ENCODE data around the gene UGT1A3.
"Not testable (repeated sequence)": the region's sequence is repeated elsewhere in the genome, so short reads cannot be mapped to it uniquely, and the experiment has no call there.

Gene UGT1A3

DNA sequence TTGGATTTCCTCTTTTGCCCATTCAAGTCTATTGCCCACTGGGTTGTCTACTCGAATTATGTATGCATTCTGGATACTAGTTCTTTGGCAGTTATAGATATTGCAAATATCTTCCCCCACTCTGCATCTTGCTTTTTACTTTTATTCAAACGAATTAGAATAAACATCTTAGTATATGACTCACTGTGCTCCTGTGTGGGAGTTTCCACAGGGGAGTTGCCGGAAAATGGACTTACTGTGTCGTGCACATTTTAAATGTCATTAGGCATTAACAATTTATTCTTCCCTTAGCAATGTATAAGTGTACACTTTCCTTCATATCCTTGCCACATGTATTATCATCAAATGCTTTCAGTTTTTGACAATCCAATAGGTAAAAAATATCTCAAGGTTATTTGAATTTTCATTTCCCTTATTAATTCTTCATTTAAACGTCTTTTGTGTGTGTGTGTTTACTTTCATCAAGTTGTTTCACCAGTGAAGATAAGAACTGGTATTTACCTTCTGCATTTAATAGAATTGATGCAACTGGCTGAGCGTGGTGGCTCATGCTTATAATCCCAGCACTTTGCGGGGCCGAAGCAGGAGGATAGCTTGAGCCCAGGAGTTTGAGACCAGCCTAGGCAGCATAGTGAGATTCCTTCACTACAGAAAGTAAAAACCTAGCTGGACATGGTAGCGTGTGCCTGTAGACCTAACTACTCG lies 20.8 kb upstream of the UGT1A3 start:
- DNase-seq (ENCODE audit: low read depth) = no peak

DNA sequence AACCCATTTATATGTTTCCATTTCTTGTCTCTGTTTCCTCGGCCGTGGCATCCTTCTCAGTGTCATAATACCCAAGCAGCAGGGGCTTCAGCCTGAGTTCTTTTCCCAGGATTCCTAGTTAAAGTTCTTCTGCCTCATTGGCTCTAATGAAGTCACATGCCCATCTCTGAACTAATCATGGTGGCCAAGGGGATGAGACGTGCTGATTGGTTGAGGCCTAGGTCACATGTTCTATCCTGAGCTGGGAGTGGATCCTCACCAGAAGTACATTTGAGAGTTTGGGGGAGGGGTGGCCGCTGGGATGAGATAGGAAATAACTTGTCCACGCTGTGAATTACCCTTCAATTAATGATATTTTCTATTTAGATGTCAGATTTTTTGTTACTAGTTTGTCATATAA lies 19.9 kb upstream of the UGT1A3 start:
- no peak for DNase-seq (ENCODE audit: low read depth)

DNA sequence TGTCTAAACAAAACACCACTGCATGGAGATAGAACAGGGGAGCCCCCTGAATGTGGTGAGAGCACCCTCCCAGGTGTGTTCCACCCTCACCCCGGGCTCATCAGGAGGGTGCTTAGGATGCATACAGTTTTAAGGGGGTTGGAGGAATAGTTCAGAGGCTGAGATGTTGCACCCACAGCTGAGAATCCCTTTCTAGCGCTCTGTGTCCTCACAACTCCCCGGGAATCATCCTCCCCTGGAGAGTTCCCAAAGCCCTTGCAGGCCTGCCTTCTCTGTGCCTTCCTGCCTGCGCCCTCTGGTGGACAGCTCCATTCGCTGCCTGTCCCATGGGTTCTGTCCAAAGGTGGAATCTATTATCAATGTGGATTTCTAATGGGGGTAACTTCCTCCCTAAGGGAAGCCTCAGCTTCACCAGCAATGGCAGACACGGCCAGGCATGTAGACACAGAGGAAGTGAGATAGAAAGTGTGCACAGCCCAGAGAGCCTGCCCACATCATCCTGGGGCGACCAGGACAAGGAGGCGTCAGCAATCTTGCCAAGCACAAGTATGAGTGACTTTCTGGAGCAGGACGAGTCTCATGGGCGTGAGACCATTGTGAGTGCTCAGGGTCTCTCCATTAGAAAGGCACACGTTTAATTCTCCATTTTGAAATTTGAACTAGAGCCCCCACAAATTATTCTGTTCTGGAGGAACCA lies 17.4 kb upstream of the UGT1A3 start:
- peak; percentile 51 for DNase-seq (ENCODE audit: low read depth)

DNA sequence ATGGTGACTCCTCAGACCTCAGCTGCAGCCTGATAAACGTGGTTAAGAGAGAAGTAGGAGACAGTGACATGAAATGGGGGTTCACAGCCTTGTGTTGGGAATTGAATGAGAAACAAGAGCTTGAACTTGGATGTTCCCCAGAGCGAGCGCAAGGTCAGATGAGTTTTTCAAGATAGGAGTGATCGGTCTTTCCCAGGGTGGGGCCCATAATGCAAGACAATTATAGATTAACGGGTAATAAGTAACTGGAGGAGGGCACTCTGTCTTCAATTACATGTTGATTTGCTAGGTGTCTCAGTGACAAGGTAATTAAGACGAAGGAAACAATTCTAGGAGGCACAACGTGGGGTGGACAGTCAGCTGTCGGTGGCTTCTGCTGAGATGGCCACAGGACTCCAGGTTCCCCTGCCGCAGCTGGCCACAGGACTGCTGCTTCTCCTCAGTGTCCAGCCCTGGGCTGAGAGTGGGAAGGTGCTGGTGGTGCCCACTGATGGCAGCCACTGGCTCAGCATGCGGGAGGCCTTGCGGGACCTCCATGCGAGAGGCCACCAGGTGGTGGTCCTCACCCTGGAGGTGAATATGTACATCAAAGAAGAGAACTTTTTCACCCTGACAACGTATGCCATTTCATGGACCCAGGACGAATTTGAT lies 16.1 kb upstream of the UGT1A3 start, which contains the start of gene UGT1A5:
UGT1A5 (plus strand) TSS at position 297 of the 651 bp plus-strand sequence; CDS start at position 382, 85 bp downstream.
- no peak for DNase-seq (ENCODE audit: low read depth)

DNA sequence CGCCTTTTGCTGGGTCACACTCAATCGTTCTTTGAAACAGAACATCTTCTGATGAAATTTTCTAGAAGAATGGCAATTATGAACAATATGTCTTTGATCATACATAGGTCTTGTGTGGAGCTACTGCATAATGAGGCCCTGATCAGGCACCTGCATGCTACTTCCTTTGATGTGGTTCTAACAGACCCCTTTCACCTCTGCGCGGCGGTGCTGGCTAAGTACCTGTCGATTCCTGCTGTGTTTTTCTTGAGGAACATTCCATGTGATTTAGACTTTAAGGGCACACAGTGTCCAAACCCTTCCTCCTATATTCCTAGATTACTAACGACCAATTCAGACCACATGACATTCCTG lies 15.6 kb upstream of the UGT1A3 start:
- DNase-seq (ENCODE audit: low read depth) = no peak

DNA sequence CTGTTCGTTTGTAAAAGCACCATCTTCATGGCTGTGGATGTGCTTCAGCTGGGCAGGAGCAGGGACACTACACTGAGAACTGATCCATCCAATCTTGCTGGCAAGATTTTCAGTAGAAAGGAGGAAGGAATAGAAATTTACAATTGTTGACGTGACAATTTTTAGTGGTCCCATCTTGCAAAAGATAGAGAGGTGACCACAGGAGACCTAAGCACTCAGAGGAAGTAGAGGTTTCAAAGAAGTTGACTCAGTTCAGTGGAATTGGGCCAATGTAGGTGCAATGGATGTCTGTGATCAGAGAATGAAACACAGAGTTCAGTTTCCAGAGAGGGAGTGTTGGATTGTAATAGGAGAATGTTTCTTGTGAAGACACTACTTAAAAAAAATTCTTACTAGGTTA lies 14.7 kb upstream of the UGT1A3 start:
- no peak for DNase-seq (ENCODE audit: low read depth)

DNA sequence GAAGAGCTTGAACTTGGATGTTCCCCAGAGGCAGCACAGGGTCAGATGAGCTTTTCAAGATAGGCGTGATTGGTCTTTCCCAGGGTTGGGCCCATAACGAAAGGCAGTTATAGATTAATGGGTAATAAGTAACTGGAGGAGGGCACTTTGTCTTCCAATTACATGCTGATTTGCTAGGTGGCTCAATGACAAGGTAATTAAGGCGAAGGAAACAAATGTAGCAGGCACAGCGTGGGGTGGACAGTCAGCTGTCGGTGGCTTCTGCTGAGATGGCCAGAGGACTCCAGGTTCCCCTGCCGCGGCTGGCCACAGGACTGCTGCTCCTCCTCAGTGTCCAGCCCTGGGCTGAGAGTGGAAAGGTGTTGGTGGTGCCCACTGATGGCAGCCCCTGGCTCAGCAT lies 10.3 kb upstream of the UGT1A3 start, which contains the start of gene UGT1A4:
UGT1A4 (plus strand) TSS at position 185 of the 400 bp plus-strand sequence; CDS start at position 270, 85 bp downstream.
- DNase-seq (ENCODE audit: low read depth) = no peak

DNA sequence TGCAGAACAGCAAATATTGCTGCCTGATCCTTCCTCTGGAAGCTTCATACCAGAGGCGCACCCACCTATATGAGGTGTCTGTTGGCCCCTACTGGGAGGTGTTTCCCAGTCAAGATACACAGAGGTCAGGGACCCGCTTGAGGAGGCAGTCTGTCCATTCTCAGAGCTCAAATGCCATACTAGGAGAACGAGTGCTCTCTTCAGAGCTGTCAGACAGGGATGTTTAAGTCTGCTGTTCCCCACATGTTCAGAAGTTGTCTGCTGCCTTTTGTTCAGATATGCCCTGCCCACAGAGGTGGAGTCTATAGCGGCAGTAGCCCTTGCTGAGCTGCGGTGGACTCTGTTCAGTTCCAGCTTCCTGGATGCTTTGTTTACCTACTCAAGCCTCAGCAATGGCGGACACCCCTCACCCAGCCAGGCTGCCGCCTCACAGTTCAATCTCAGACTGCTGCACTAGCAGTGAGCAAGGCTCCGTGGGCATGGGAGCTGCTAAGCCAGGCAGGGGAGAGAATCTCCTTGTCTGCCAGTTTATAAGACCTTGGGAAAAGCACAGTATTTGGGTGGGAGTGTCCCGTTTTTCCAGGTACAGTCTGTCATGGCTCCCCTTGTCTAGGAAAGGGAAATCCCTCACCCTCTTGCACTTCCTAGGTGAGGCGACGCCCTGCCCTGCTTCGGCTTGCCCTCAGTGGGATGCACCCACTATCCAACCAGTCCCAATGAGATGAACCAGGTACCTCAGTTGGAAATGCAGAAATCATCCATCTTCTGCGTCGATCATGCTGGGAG lies 8.2 kb downstream of the UGT1A3 start:
- DNase-seq (ENCODE audit: low read depth) = not testable (repeated sequence)

DNA sequence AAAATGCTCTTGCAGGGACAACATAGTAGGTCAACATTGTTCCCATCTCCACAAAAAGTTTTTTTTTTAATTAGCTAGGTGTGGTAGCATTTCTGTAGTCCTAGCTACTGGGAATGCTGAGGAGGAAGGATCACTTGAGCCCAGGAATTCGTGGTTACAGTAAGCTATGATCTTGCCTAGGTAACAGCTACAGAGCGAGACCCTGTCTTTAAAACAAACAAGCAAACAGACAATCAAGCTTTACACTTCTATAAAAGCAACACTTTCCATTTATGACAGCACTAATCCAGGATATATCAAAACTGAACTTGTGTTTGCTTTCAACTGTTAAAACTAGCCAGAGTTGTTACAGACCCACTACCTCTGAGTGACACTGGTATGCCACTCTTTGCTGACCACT lies 12.0 kb downstream of the UGT1A3 start:
- no peak for DNase-seq (ENCODE audit: low read depth)

DNA sequence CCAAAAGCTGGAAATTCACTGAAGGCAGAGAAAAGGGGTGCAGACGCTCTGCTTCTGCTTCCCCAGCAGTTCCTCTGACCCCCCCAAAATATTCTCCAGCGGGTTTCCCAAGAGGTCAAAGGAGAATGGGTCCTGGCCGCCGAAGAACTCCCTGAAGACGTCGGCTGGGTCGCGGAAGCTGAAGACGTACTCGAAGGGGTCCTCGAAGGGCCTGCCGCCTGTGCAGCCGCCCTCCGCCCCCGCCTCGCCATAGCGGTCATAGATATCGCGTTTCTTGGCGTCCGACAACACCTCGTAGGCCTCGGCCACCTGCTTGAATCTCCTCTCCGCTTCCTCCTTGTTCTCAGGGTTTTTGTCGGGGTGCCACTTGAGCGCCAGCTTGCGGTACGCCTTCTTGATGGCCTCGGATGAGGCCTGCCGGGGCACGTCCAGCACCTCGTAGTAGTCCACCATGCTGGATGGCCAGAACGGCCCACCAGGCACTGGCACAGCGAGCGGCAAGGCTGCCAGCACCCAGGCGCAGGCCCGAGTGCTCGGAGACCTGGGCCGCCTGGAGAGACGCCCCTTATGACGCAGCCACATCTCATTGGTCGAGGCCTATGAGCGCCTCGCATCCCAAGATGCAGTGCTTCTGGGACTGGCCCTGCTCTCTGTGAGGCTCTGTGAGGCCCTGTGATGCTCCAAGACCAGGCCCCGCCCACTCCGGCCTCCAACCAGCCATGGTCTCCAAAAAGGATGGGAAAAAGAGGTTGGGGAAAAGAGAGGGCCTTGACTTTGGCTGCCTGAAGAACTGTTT lies 14.8 kb downstream of the UGT1A3 start:
- no peak for DNase-seq (ENCODE audit: low read depth)

DNA sequence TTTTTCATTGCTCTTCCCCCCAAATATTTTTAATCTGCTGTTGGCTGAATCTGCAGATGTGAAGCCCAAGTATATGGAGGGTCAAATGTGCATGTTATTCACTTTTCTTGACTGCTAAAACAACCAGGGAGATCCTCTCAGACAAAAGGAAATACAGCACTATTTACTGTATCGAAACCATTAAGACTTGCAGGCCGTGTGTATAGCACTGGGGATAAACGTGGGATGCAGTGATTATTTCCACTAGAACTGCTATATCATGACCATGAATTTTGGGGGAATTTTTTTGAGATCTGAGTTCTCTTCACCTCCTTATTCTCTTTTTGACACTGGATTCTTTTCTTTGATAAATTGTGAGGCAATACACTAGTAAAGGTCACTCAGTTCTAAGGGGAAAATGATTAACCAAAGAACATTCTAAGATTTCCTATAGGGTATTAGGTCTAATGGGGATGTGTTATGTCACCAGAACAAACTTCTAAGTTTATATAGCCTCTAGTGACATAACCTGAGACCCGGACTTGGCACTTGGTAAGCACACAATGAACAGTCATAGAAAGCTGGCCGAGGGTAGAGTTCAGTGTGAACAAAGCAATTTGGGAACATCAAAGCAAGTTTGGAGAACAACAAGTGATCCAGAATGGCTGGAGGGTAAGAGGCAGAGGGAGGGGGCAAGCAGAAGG lies 16.4 kb downstream of the UGT1A3 start:
- DNase-seq (ENCODE audit: low read depth) = no peak

DNA sequence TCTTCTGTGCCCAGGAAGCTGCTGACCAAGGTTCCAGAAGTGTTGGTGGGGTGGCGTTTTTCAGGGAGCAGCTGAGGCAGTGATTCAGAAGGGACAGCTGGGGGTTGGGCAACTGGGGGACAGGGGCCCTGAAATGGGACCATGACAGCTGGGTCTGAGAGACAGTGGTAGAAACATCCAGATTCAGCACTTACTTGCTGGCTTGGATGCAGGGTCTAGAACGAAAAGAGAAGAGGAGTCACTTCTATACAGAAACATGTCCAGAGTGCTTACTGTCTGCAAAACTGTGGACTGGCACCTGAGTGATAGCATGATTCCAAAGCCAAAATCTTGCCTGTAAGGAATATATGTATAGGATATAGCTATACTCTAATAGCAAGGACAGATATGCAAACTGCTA lies 17.0 kb downstream of the UGT1A3 start:
- DNase-seq (ENCODE audit: low read depth) = not testable (repeated sequence)

DNA sequence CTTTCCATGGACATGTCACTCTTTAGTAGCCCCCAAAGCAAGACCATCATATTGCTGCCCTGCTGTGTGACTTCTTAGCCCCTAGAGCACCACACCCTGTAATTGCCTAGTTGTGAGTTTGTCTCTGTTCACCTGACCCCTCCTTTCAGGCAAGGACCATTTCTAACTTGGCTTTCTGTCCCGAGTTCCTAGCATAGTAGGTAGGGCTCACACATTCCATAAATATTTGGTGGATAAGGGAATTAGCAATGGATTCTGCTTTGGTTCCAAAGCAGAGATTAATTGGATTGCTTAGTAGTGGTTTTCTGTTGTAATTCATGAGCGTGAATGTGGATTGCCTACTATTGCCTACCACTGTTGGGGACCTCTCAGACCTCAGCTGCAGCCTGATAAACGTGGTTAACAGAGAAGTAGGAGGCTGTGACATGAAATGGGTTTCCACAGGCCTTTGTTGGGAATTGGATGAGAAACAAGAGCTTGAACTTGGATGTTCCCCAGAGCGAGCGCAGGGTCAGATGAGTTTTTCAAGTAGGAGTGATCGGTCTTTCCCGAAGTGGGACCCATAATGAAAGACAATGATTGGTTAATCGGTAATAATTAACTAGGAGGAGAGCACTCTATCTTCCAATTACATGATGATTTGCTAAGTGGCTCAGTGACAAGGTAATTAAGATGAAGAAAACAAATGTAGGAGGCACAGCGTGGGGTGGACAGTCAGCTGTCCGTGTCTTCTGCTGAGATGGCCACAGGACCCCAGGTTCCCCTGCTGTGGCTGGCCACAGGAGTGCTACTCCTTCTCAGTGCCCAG lies 17.8 kb downstream of the UGT1A3 start:
- no peak for DNase-seq (ENCODE audit: low read depth)

DNA sequence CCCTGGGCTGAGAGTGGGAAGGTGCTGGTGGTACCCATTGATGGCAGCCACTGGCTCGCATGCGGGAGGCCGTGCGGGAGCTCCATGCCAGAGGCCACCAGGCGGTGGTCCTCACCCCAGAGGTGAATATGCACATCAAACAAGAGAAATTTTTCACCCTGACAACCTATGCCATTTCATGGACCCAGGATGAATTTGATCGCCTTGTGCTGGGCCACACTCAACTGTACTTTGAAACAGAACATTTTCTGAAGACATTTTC lies 18.4 kb downstream of the UGT1A3 start:
- no peak for DNase-seq (ENCODE audit: low read depth)

DNA sequence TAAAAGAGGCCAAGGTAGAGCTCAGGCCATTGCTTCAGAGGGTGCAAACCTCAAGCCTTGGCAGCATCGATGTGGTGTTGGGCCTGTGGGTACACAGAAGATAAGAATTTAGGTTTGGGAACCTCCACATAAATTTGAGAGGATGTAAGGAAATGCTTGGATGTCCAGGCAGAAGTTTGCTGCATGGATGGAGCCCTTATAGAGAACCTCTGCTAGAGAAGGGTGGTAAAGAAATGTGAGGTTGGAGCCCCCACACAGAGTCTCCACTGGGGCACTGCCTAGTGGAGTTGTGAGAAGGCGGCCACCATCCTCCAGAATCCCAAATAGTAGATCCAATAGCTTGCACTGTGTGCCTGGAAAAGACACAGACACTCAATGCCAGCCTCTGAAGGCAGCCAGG lies 21.8 kb downstream of the UGT1A3 start:
- DNase-seq (ENCODE audit: low read depth) = not testable (repeated sequence)

DNA sequence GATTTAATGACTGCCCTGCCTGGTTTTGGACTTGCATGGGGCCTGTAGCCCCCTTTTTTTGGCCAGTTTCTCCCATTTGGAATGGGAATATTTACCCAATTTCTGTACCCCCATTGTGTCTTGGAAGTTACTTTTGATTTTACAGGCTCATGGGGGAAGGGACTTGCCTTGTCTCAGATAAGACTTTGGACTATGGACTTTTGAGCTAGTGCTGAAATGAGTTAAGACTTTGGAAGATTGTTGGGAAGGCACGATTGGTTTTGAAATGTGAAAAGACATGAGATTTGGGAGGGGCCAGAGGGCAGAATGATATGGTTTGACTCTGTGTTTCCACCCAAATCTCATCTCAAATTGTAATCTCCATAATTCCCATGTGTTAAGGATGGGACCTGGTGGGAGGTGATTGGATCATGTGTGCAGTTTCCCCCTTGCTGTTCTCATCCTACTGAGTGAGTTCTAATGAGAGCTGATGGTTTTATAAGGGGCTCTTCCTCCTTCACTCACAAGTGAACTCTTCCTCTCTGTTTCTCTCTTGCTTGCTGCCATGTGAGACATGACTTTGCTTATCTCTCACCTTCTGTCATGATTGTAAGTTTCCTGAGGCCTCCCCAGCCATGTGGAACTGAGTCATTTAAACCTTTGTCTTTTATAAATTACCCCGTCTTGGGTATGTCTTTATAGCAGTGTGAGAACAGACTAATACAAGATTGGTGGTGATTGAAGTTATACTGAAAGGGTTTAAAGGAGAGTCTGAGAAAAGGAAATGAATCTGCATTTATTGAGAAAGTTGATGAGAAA lies 22.6 kb downstream of the UGT1A3 start:
- not testable (repeated sequence) for DNase-seq (ENCODE audit: low read depth)

DNA sequence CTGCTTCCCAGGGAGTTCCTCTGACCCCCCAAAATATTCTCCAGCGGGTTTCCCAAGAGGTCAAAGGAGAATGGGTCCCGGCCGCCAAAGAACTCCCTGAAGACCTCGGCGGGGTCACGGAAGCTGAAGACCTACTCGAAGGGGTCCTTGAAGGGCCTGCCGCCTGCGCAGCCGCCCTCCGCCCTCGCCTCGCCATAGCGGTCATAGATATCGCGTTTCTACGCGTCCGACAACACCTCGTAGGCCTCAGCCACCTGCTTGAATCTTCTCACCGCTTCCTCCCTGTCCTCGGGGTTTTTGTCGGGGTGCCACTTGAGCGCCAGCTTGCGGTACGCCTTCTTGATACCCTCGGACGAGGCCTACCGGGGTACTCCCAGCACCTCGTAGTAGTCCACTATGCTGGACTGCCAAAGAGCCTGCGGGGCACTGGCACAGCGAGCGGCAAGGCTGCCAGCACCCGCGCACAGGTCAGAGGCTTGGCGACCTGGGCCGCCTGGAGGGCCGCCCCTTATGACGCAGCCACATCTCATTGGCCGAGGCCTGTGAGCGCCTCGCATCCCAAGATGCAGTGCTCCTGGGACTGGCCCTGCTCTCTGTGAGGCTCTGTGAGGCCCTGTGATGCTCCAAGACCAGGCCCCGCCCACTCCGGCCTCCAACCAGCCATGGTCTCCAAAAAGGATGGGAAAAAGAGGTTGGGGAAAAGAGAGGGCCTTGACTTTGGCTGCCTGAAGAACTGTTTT lies 26.2 kb downstream of the UGT1A3 start:
- no peak for DNase-seq (ENCODE audit: low read depth)

DNA sequence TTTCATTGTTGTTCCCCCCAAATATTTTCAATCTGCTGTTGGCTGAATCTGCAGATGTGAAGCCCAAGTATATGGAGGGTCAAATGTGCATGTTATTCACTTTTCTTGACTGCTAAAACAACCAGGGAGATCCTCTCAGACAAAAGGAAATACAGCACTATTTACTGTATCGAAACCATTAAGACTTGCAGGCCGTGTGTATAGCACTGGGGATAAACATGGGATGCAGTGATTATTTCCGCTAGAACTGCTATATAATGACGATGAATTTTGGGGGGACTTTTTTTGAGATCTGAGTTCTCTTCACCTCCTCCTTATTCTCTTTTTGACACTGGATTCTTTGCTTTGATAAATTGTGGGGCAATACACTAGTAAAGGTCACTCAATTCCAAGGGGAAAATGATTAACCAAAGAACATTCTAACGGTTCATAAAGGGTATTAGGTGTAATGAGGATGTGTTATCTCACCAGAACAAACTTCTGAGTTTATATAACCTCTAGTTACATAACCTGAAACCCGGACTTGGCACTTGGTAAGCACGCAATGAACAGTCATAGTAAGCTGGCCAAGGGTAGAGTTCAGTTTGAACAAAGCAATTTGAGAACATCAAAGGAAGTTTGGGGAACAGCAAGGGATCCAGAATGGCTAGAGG lies 27.7 kb downstream of the UGT1A3 start:
- DNase-seq (ENCODE audit: low read depth) = no peak

Data from stimulated activated CD8-positive, alpha-beta memory T cell treated with anti-CD3 and anti-CD28 coated beads, Interleukin-15, amount 100 ng/mL, for 1 hour (primary cell).